GM18907 (cell line): ENCODE results near the gene CROCC.

Experiments
- ATAC-seq: cut with Tn5 transposase; IDR thresholded peaks from one replicate; pipeline ENCODE4 v1.9.1; 2021; ENCODE audit warnings: mild to moderate bottlenecking, moderate library complexity; ENCODE audit not compliant: unreplicated experiment

Gene CROCC

GRCh38 chr1:16966282-16966681, 44.6 kb downstream of the CROCC start:
- no peak for ATAC-seq

- ATAC-seq = no peak
Observed at GRCh38 chr1:16967095-16967575, 45.4 kb downstream of the CROCC start.

GRCh38 chr1:16967962-16968361, 46.2 kb downstream of the CROCC start:
- ATAC-seq = no peak

GRCh38 chr1:16968372-16968771, 46.6 kb downstream of the CROCC start:
- ATAC-seq = no peak

GRCh38 chr1:16969057-16969611, 47.4 kb downstream of the CROCC start:
- ATAC-seq = no peak

GRCh38 chr1:16969651-16970050, 47.9 kb downstream of the CROCC start:
- no peak for ATAC-seq

GRCh38 chr1:16970132-16970910, 48.6 kb downstream of the CROCC start:
- no peak for ATAC-seq

GRCh38 chr1:16971341-16972188, 49.8 kb downstream of the CROCC start:
- ATAC-seq = no peak

- ATAC-seq = no peak
Observed at GRCh38 chr1:16972189-16972895, 50.6 kb downstream of the CROCC start.

GRCh38 chr1:16973215-16973614, 51.5 kb downstream of the CROCC start:
- ATAC-seq = no peak

- no peak for ATAC-seq
Observed at GRCh38 chr1:16975211-16975610, 53.5 kb downstream of the CROCC start.

GRCh38 chr1:16975838-16976237, 54.1 kb downstream of the CROCC start:
- no peak for ATAC-seq

- ATAC-seq = no peak
Observed at GRCh38 chr1:16976966-16977365, 55.2 kb downstream of the CROCC start.

GRCh38 chr1:16977377-16977776, 55.6 kb downstream of the CROCC start:
- ATAC-seq = no peak

- no peak for ATAC-seq
Observed at GRCh38 chr1:16978139-16978538, 56.4 kb downstream of the CROCC start.

- ATAC-seq = no peak
Observed at GRCh38 chr1:16978567-16979474, 57.1 kb downstream of the CROCC start.

- no peak for ATAC-seq
Observed at GRCh38 chr1:16979475-16980327, 58.0 kb downstream of the CROCC start.

- no peak for ATAC-seq
Observed at GRCh38 chr1:16980473-16981268, 58.9 kb downstream of the CROCC start, which contains the start of gene MFAP2. TSS of gene MFAP2 (minus strand) at chr1:16980620. CDS start at chr1:16978273, 2,347 bp downstream.
